OCI-LY7 (cell line): ENCODE data around the gene PNPLA1. TPM values are rescaled to one million over a fixed set of nuclear protein-coding genes. Genes with fewer than 3 reads are reported as not detected.

Source experiments
- total RNA-seq, 2 experiments: library from RNA; depleted of rRNA in 1 of 2; stranded (reverse); fragments of >200 nt in 1 of 2; shearing (Covaris generic) in 1 of 2; gene quantifications; 2 replicates each; pipeline ENCODE4 v1.2.3, GENCODE V29; 2014 to 2022

The PNPLA1 gene
- total RNA-seq, 2 experiments from 2014 or later, result not detected

Other genes with a start within 250 kb of the PNPLA1 start
- gene SLC26A8, start 245.4 kb upstream of the PNPLA1 start, total RNA-seq (2014; rRNA removed; shearing (Covaris generic)), result not detected in 2 replicates
- gene SLC26A8, start 245.4 kb upstream of the PNPLA1 start, total RNA-seq (2022), result not detected in 2 replicates
- 30.2 and 38.7 TPM in 2 replicates for gene MAPK14, start 242.3 kb upstream of the PNPLA1 start, total RNA-seq (2014; rRNA removed; shearing (Covaris generic))
- 43.1 and 45.3 TPM in 2 replicates for gene MAPK14, start 242.3 kb upstream of the PNPLA1 start, total RNA-seq (2022)
- 0.88 TPM in 2 replicates for gene MAPK13, start 139.5 kb upstream of the PNPLA1 start, total RNA-seq (2014; rRNA removed; shearing (Covaris generic))
- 1.2 and 1.8 TPM in 2 replicates for gene MAPK13, start 139.5 kb upstream of the PNPLA1 start, total RNA-seq (2022)
- 3.9 and 10.4 TPM in 2 replicates for gene BRPF3, start 73.3 kb upstream of the PNPLA1 start, total RNA-seq (2014; rRNA removed; shearing (Covaris generic))
- 11.0 and 12.0 TPM in 2 replicates for gene BRPF3, start 73.3 kb upstream of the PNPLA1 start, total RNA-seq (2022)
- not detected in 2 replicates for gene BNIP5, start 66.8 kb downstream of the PNPLA1 start, total RNA-seq (2014; rRNA removed; shearing (Covaris generic))
- gene BNIP5, start 66.8 kb downstream of the PNPLA1 start, total RNA-seq (2022), result not detected in 2 replicates
- gene ETV7, start 117.6 kb downstream of the PNPLA1 start, total RNA-seq (2014; rRNA removed; shearing (Covaris generic)), result not detected in 2 replicates
- gene ETV7, start 117.6 kb downstream of the PNPLA1 start, total RNA-seq (2022), result not detected in 2 replicates
- 0.15 TPM in 1 of 2 replicates, not detected in the other for gene PXT1, start 172.8 kb downstream of the PNPLA1 start, total RNA-seq (2014; rRNA removed; shearing (Covaris generic))
- gene PXT1, start 172.8 kb downstream of the PNPLA1 start, total RNA-seq (2022), result 0.25 and 0.41 TPM in 2 replicates
- gene KCTD20, start 172.9 kb downstream of the PNPLA1 start, total RNA-seq (2014; rRNA removed; shearing (Covaris generic)), result 73.6 and 74.8 TPM in 2 replicates
- gene KCTD20, start 172.9 kb downstream of the PNPLA1 start, total RNA-seq (2022), result 84.6 and 89.4 TPM in 2 replicates